Loucy (cell line): ENCODE data around the gene PPP1R3D.

Experiments used
- CTCF ChIP-seq: fragments of 200-600 bp; sonication (generic); conservative IDR thresholded peaks from 2 replicates; pipeline ENCODE4 v1.5.1; 2014; ENCODE audit warnings: mild to moderate bottlenecking, antibody characterized with exemption, low read length
- EZH2phosphoT487 ChIP-seq: fragments of 200-600 bp; IDR thresholded peaks from 2 replicates; pipeline ENCODE4 v1.6.1; 2018; ENCODE audit warnings: antibody characterized with exemption, mild to moderate bottlenecking, moderate library complexity, borderline replicate concordance

- TF ChIP-seq CTCF = peak; percentile 70
- TF ChIP-seq EZH2phosphoT487 = no peak
Observed at GRCh38 chr20:59985864-59986263, 45.8 kb upstream of the PPP1R3D start.
